OCI-LY3 (cell line): ENCODE data around the gene CPOX.

ENCODE experiments used
- H2AFZ ChIP-seq: fragments of 200-600, 300-600 bp; shearing (Covaris generic); 2 replicates; pipeline ENCODE4 v1.6.0; 2014; ENCODE audit warnings: antibody characterized with exemption, low read depth, low read length
- H3K27ac ChIP-seq: fragments of 200-600, 300-600 bp; sonication (generic); 2 replicates; pipeline ENCODE4 v1.5.1; 2014; ENCODE audit warnings: mild to moderate bottlenecking, low read length, moderate library complexity, mixed read lengths
- H3K27me3 ChIP-seq: fragments of 200-600, 300-600 bp; sonication (generic); 2 replicates; pipeline ENCODE4 v1.6.1; 2014; ENCODE audit warnings: low read depth, low read length, mixed read lengths
- H3K36me3 ChIP-seq: fragments of 200-600, 300-600 bp; sonication (generic); replicated peaks from 2 replicates; pipeline ENCODE3; 2014; ENCODE audit warnings: low read depth, low read length, mixed read lengths
- H3K4me1 ChIP-seq: fragments of 300-600, 200-600 bp; sonication (generic); 2 replicates; pipeline ENCODE4 v1.6.1; 2014; ENCODE audit warnings: low read length, mixed read lengths
- H3K4me2 ChIP-seq: fragments of 200-600, 300-600 bp; sonication (generic); 2 replicates; pipeline ENCODE4 v1.6.1; 2014; ENCODE audit warnings: low read length, mixed read lengths
- H3K4me3 ChIP-seq: fragments of 300-600, 200-600 bp; sonication (generic); 2 replicates; pipeline ENCODE4 v1.5.1; 2014; ENCODE audit warnings: antibody characterized with exemption, mild to moderate bottlenecking, low read length, moderate library complexity
- H3K79me2 ChIP-seq: fragments of 300-600, 200-600 bp; shearing (Covaris generic); 2 replicates; pipeline ENCODE4 v1.6.1; 2014; ENCODE audit warnings: mild to moderate bottlenecking, low read length, mixed read lengths
- H3K9ac ChIP-seq: fragments of 300-600, 200-600 bp; shearing (Covaris generic); 2 replicates; pipeline ENCODE4 v1.6.0; 2014; ENCODE audit warnings: mild to moderate bottlenecking, low read length, moderate library complexity
- H3K9me3 ChIP-seq: fragments of 200-600, 300-600 bp; shearing (Covaris generic); 2 replicates; pipeline ENCODE4 v1.6.1; 2014; ENCODE audit warnings: low read length, mixed read lengths; ENCODE audit not compliant: insufficient read depth
- H4K20me1 ChIP-seq: fragments of 200-600, 300-600 bp; sonication (generic); 2 replicates; pipeline ENCODE4 v1.6.1; 2016; ENCODE audit warnings: low read length, mixed read lengths; ENCODE audit not compliant: insufficient read depth
- CTCF ChIP-seq: fragments of 200-600, 300-600 bp; sonication (generic); IDR thresholded peaks from 2 replicates; pipeline ENCODE4 v1.5.1; 2014; ENCODE audit warnings: antibody characterized with exemption, low read length, low read depth
- EZH2phosphoT487 ChIP-seq: fragments of 200-600 bp; shearing (Covaris generic); IDR thresholded peaks from 2 replicates; pipeline ENCODE4 v1.6.1; 2018; ENCODE audit warnings: antibody characterized with exemption, mixed run types, low read depth

Gene CPOX

GRCh38 chr3:98541695-98542094, 51.7 kb downstream of the CPOX start:
- no peak overlapping the region for H3K4me2 ChIP-seq
- H3K27ac ChIP-seq, result no peak overlapping the region
- H3K9ac ChIP-seq, result no peak overlapping the region
- no peaks in the 10 kb centered on the region for H3K9me3 ChIP-seq
- H3K27me3 ChIP-seq, result peaks cover 65% of the 10 kb centered on the region
- no peak overlapping the region for H3K4me3 ChIP-seq
- H2AFZ ChIP-seq, result no peak overlapping the region
- TF ChIP-seq CTCF (no peak), EZH2phosphoT487 (no peak)
- no peaks in the 10 kb centered on the region for H3K36me3 ChIP-seq
- H4K20me1 ChIP-seq, result peaks cover 2% of the 10 kb centered on the region; the same call in 1 of the 2 replicates
- H3K4me1 ChIP-seq, result peaks cover 42% of the 10 kb centered on the region
- H3K79me2 ChIP-seq, result no peaks in the 10 kb centered on the region

DNA sequence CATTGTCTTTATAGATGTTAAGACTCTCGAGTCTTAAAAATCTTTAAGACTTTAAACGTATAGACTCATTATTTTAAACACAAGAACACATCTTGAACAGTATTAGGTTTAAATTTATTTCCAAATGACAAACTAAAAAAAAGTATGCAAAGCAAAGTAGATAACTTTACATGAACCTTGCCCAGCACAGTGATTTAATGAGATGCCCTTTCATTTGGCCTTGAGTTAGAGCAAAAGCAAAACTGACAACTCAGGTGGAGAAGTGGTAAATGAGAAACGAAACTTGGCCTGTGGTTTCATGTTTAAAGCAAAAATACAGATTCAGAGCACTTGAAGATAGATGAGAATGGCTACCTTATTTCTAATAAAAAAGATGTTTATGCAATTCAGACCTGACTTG, 53.1 kb downstream of the CPOX start:
- H3K9me3 ChIP-seq, result no peaks in the 10 kb centered on the region
- peaks cover 46% of the 10 kb centered on the region for H3K4me1 ChIP-seq
- H3K9ac ChIP-seq, result no peak overlapping the region
- H4K20me1 ChIP-seq, result peaks cover 2% of the 10 kb centered on the region; the same call in 1 of the 2 replicates
- peak overlapping the region; percentile 43 for H3K4me3 ChIP-seq
- TF ChIP-seq EZH2phosphoT487, result peak; percentile 85; the same call in 1 of the 2 replicates
- no peak for TF ChIP-seq CTCF
- H3K27me3 ChIP-seq, result peaks cover 62% of the 10 kb centered on the region
- H3K36me3 ChIP-seq, result no peaks in the 10 kb centered on the region
- H2AFZ ChIP-seq, result no peak overlapping the region
- peak overlapping the region; percentile 71 for H3K4me2 ChIP-seq
- H3K79me2 ChIP-seq, result no peaks in the 10 kb centered on the region
- H3K27ac ChIP-seq, result no peak overlapping the region

DNA sequence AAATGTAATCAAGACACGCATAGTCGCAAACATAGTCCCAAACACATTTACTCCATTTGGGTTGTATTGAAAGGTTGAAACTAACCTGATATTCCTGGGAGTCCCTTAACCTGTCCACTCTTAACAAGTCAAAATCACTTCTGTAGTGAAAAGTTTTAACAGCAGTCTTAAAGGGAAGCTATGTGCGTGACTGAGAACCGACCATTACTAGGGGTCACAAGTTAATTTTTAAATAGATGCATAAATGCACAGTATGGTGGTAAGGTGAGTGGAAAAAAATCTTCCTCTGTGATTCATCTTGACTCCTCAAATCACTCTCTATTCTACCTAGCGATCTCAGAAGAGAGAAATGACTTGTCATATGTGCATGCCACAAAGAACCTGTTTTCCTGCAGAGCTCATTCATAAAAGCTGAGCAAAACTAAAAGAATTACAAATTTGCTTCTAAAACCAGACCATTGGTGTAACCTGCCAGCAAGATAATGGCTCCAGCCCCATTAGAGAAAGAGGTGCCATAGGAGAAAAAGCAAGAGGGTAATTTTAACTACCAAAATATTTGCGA, 56.9 kb downstream of the CPOX start:
- Histone ChIP-seq H3K27ac (0 out of 2 replicates have a peak overlapping the region, but pooled peaks have one; percentile 1), H3K9me3 (no peaks in the 10 kb centered on the region), H4K20me1 (peaks cover 2% of the 10 kb centered on the region; the same call in 1 of the 2 replicates), H3K4me3 (peak overlapping the region; percentile 51), H3K36me3 (no peaks in the 10 kb centered on the region), H3K4me2 (peak overlapping the region; percentile 65), H2AFZ (no peak overlapping the region), H3K4me1 (peaks cover 59% of the 10 kb centered on the region), H3K27me3 (peaks cover 57% of the 10 kb centered on the region), H3K79me2 (no peaks in the 10 kb centered on the region), H3K9ac (no peak overlapping the region)
- no peak for TF ChIP-seq CTCF
- TF ChIP-seq EZH2phosphoT487, result peak; percentile 82

GRCh38 chr3:98534734-98535133, 58.7 kb downstream of the CPOX start:
- Histone ChIP-seq H3K9ac (no peak overlapping the region), H3K27ac (no peak overlapping the region), H2AFZ (no peak overlapping the region), H3K36me3 (no peaks in the 10 kb centered on the region), H3K4me2 (no peak overlapping the region), H4K20me1 (no peaks in the 10 kb centered on the region; the same call in 1 of the 2 replicates), H3K9me3 (no peaks in the 10 kb centered on the region), H3K27me3 (peaks cover 61% of the 10 kb centered on the region), H3K4me1 (peaks cover 60% of the 10 kb centered on the region), H3K4me3 (no peak overlapping the region), H3K79me2 (no peaks in the 10 kb centered on the region)
- TF ChIP-seq CTCF, result no peak
- TF ChIP-seq EZH2phosphoT487, result no peak
